ENCODE data around the gene INCA1. TPM values are rescaled to one million over a fixed set of nuclear protein-coding genes. Genes with fewer than 3 reads are reported as not detected.

The INCA1 gene
- total and polyA plus RNA-seq, 4 donors, result 0.28 to 0.75 (median 0.55) TPM

DNA sequence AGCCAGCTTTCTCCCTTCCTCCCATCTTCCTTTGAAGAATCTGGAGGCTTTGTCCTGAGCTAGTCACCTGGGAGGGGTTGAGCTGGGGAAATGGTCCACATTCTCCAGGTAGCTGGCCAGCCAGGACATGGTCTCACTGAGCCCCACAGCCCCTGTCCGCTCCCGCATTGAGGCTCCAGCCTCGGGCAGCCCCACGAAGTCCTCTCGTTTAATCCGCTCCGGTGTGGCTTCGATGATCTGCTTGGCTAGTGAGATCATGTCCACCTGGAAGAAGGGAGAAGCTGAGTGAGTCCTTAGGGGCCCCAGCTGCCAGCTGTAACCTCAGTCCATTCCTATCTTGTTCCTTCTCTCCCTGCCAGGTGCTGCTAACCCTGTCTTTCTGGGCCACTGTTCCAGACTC, 27.0 kb downstream of the INCA1 start:
- Histone ChIP-seq H3K4me3 (ENCODE audit: low read depth in 1 of 3, low read length in 3 of 3) (no peak overlapping the region), H3K9me3 (ENCODE audit: control insufficient read depth in 4 of 4, low read length in 3 of 4) (no peaks in the 10 kb centered on the region), H3K36me3 (ENCODE audit: control insufficient read depth in 4 of 4, insufficient read depth in 3 of 4, low read depth in 1 of 4, low read length in 3 of 4) (peaks cover 3 to 6% (median 6%) of the 10 kb centered on the region in 4 donors), H3K4me1 (ENCODE audit: control insufficient read depth in 4 of 4, insufficient read depth in 4 of 4, low read length in 3 of 4) (peaks cover 7 to 52% (median 33%) of the 10 kb centered on the region in 4 donors), H3K27me3 (ENCODE audit: control insufficient read depth in 4 of 4, insufficient read depth in 4 of 4, low read length in 3 of 4) (no peaks in the 10 kb centered on the region), H3K9ac (ENCODE audit: low read depth in 1 of 2, low read length in 2 of 2) (no peak overlapping the region), H3K27ac (ENCODE audit: low read depth in 1 of 2, low read length in 2 of 2) (peak overlapping the region; percentile 97 to 99)
- no peak for DNase-seq (ENCODE audit: low spot score)
- WGBS, result 98% methylated on average over 8 of the region's 8 CpGs
- TF ChIP-seq, protein P1, sequence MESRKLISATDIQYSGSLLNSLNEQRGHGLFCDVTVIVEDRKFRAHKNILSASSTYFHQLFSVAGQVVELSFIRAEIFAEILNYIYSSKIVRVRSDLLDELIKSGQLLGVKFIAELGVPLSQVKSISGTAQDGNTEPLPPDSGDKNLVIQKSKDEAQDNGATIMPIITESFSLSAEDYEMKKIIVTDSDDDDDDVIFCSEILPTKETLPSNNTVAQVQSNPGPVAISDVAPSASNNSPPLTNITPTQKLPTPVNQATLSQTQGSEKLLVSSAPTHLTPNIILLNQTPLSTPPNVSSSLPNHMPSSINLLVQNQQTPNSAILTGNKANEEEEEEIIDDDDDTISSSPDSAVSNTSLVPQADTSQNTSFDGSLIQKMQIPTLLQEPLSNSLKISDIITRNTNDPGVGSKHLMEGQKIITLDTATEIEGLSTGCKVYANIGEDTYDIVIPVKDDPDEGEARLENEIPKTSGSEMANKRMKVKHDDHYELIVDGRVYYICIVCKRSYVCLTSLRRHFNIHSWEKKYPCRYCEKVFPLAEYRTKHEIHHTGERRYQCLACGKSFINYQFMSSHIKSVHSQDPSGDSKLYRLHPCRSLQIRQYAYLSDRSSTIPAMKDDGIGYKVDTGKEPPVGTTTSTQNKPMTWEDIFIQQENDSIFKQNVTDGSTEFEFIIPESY (IDR thresholded peaks at IDR 0.05), result no peak
- TF ChIP-seq EGR1 (IDR thresholded peaks at IDR 0.05; ENCODE audit: low read depth in 2 of 2), result no peak
- TF ChIP-seq, protein P2, sequence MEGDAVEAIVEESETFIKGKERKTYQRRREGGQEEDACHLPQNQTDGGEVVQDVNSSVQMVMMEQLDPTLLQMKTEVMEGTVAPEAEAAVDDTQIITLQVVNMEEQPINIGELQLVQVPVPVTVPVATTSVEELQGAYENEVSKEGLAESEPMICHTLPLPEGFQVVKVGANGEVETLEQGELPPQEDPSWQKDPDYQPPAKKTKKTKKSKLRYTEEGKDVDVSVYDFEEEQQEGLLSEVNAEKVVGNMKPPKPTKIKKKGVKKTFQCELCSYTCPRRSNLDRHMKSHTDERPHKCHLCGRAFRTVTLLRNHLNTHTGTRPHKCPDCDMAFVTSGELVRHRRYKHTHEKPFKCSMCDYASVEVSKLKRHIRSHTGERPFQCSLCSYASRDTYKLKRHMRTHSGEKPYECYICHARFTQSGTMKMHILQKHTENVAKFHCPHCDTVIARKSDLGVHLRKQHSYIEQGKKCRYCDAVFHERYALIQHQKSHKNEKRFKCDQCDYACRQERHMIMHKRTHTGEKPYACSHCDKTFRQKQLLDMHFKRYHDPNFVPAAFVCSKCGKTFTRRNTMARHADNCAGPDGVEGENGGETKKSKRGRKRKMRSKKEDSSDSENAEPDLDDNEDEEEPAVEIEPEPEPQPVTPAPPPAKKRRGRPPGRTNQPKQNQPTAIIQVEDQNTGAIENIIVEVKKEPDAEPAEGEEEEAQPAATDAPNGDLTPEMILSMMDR (IDR thresholded peaks at IDR 0.05; ENCODE audit: low read depth, low read length, missing input control), result no peak

DNA sequence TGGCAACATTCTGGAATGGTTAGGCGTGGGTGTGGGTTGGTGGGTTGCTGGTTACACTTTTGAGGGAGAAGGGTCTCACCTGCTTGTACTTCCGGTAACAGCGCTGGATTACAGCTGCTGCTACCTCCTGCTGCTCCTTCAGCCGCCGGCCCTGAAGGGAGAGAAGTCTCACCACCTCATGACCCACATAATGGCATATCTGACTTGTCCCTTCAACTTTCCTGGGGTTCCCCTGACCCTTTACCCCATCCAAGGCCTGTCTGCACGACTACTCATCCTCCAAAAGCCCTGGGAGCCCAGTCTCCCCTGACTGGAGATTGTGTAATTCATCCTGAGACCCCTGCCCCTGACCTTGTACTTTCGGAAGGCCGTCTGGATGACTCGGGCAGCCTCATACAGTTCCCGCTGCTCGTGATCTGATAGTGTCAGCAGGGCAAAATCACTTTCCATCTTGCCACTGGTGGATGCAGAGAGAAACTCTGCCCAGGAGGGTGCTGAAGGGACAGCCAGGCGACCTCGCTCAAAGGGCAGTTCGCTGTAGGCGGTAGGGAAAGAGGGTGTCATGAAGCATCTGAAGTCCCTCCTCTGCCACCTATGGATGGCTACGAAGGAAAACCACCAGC, 27.7 kb downstream of the INCA1 start:
- H3K4me1 ChIP-seq (ENCODE audit: control insufficient read depth in 4 of 4, insufficient read depth in 4 of 4, low read length in 3 of 4), result peaks cover 7 to 52% (median 33%) of the 10 kb centered on the region in 4 donors
- H3K27me3 ChIP-seq (ENCODE audit: control insufficient read depth in 4 of 4, insufficient read depth in 4 of 4, low read length in 3 of 4), result no peaks in the 10 kb centered on the region
- H3K4me3 ChIP-seq (ENCODE audit: low read depth in 1 of 3, low read length in 3 of 3), result peak overlapping the region in 2 of 3 donors; percentile 41 to 71
- WGBS, result 36% methylated on average over 16 of the region's 16 CpGs
- no peaks in the 10 kb centered on the region for H3K9me3 ChIP-seq (ENCODE audit: control insufficient read depth in 4 of 4, low read length in 3 of 4)
- no peak for DNase-seq (ENCODE audit: low spot score)
- TF ChIP-seq, protein P2 (IDR thresholded peaks at IDR 0.05; ENCODE audit: low read depth, low read length, missing input control), result no peak
- TF ChIP-seq RAD21 (IDR thresholded peaks at IDR 0.05) (peak in 1 of 2 donors; percentile 42), RXRA (IDR thresholded peaks at IDR 0.05) (peak; percentile 47 to 73), NR2F2 (IDR thresholded peaks at IDR 0.05) (no peak), EGR1 (IDR thresholded peaks at IDR 0.05; ENCODE audit: low read depth in 2 of 2) (no peak), JUND (IDR thresholded peaks at IDR 0.05) (peak in 1 of 2 donors; percentile 84), YY1 (IDR thresholded peaks at IDR 0.05) (peak; percentile 30), GABPA (IDR thresholded peaks at IDR 0.05 in 1 of 2, conservative IDR thresholded peaks at IDR 0.05 in 1 of 2) (no peak), HNF4A (conservative IDR thresholded peaks at IDR 0.05) (peak; percentile 80 to 92), TAF1 (conservative IDR thresholded peaks at IDR 0.05) (no peak), SP1 (IDR thresholded peaks at IDR 0.05) (peak; percentile 44), FOXA2 (IDR thresholded peaks at IDR 0.05) (no peak), FOXA1 (IDR thresholded peaks at IDR 0.05) (no peak), HNF4G (IDR thresholded peaks at IDR 0.05) (peak; percentile 46)
- TF ChIP-seq, protein P1 (IDR thresholded peaks at IDR 0.05), result no peak
- TF ChIP-seq, protein P3, sequence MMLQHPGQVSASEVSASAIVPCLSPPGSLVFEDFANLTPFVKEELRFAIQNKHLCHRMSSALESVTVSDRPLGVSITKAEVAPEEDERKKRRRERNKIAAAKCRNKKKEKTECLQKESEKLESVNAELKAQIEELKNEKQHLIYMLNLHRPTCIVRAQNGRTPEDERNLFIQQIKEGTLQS (IDR thresholded peaks at IDR 0.05), result no peak
- TF ChIP-seq, protein P4, sequence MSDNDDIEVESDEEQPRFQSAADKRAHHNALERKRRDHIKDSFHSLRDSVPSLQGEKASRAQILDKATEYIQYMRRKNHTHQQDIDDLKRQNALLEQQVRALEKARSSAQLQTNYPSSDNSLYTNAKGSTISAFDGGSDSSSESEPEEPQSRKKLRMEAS (IDR thresholded peaks at IDR 0.05), result no peak
- TF ChIP-seq, protein P5, sequence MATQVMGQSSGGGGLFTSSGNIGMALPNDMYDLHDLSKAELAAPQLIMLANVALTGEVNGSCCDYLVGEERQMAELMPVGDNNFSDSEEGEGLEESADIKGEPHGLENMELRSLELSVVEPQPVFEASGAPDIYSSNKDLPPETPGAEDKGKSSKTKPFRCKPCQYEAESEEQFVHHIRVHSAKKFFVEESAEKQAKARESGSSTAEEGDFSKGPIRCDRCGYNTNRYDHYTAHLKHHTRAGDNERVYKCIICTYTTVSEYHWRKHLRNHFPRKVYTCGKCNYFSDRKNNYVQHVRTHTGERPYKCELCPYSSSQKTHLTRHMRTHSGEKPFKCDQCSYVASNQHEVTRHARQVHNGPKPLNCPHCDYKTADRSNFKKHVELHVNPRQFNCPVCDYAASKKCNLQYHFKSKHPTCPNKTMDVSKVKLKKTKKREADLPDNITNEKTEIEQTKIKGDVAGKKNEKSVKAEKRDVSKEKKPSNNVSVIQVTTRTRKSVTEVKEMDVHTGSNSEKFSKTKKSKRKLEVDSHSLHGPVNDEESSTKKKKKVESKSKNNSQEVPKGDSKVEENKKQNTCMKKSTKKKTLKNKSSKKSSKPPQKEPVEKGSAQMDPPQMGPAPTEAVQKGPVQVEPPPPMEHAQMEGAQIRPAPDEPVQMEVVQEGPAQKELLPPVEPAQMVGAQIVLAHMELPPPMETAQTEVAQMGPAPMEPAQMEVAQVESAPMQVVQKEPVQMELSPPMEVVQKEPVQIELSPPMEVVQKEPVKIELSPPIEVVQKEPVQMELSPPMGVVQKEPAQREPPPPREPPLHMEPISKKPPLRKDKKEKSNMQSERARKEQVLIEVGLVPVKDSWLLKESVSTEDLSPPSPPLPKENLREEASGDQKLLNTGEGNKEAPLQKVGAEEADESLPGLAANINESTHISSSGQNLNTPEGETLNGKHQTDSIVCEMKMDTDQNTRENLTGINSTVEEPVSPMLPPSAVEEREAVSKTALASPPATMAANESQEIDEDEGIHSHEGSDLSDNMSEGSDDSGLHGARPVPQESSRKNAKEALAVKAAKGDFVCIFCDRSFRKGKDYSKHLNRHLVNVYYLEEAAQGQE (IDR thresholded peaks at IDR 0.05), result peak; percentile 98
- H3K36me3 ChIP-seq (ENCODE audit: control insufficient read depth in 4 of 4, insufficient read depth in 3 of 4, low read depth in 1 of 4, low read length in 3 of 4), result peaks cover 3 to 6% (median 6%) of the 10 kb centered on the region in 4 donors
- H3K9ac ChIP-seq (ENCODE audit: low read depth in 1 of 2, low read length in 2 of 2), result peak overlapping the region in 1 of 2 donors; percentile 84
- peak overlapping the region; percentile 97 to 99 for H3K27ac ChIP-seq (ENCODE audit: low read depth in 1 of 2, low read length in 2 of 2)
